HG02642 (cell line): Measurements from ENCODE around the gene WWP2.

Experiments used
- ATAC-seq: cut with Tn5 transposase; IDR thresholded peaks from one replicate; pipeline ENCODE4 v1.9.1; 2021; ENCODE audit warnings: mild to moderate bottlenecking; ENCODE audit not compliant: unreplicated experiment, poor library complexity

The WWP2 gene

GRCh38 chr16:69917739-69918138 lies 155.6 kb downstream of the WWP2 start:
- no peak for ATAC-seq

GRCh38 chr16:69918241-69918640 lies 156.1 kb downstream of the WWP2 start:
- ATAC-seq, result no peak

- no peak for ATAC-seq
Measured at GRCh38 chr16:69921127-69921526, 159.0 kb downstream of the WWP2 start.

GRCh38 chr16:69922200-69922599 lies 160.1 kb downstream of the WWP2 start:
- ATAC-seq, result no peak

- ATAC-seq, result no peak
Measured at GRCh38 chr16:69924041-69924775, 162.1 kb downstream of the WWP2 start.

- ATAC-seq, result no peak
Measured at GRCh38 chr16:69924777-69925191, 162.7 kb downstream of the WWP2 start.

GRCh38 chr16:69925311-69925710 lies 163.2 kb downstream of the WWP2 start:
- no peak for ATAC-seq

GRCh38 chr16:69926241-69926640 lies 164.1 kb downstream of the WWP2 start:
- ATAC-seq, result no peak

- ATAC-seq, result no peak
Measured at GRCh38 chr16:69927056-69927757, 165.1 kb downstream of the WWP2 start.

GRCh38 chr16:69928856-69929400 lies 166.8 kb downstream of the WWP2 start:
- no peak for ATAC-seq

- ATAC-seq, result no peak
Measured at GRCh38 chr16:69929480-69929879, 167.3 kb downstream of the WWP2 start.

- ATAC-seq, result peak; percentile 60
Measured at GRCh38 chr16:69930117-69930776, 168.1 kb downstream of the WWP2 start.

- ATAC-seq, result no peak
Measured at GRCh38 chr16:69931631-69932030, 169.5 kb downstream of the WWP2 start.

GRCh38 chr16:69932228-69932627 lies 170.1 kb downstream of the WWP2 start:
- ATAC-seq, result no peak

GRCh38 chr16:69932691-69933392 lies 170.7 kb downstream of the WWP2 start:
- no peak for ATAC-seq

- no peak for ATAC-seq
Measured at GRCh38 chr16:69934044-69934443, 171.9 kb downstream of the WWP2 start.

- no peak for ATAC-seq
Measured at GRCh38 chr16:69934751-69935150, 172.6 kb downstream of the WWP2 start.

GRCh38 chr16:69935278-69935711 lies 173.2 kb downstream of the WWP2 start:
- no peak for ATAC-seq

GRCh38 chr16:69935740-69936139 lies 173.6 kb downstream of the WWP2 start:
- no peak for ATAC-seq

GRCh38 chr16:69936252-69936651 lies 174.1 kb downstream of the WWP2 start:
- ATAC-seq, result no peak
